DOHH2 (cell line): ENCODE data around the gene CNN2.

Experiments used
- H3F3A ChIP-seq: fragments of 200-600 bp; sonication (generic), shearing (Covaris generic); 2 replicates; pipeline ENCODE4 v1.6.0; 2016; ENCODE audit warnings: antibody characterized with exemption, mild to moderate bottlenecking; ENCODE audit not compliant: control insufficient read depth, insufficient read depth
- H3K27ac ChIP-seq: fragments of 200-600 bp; sonication (generic); 2 replicates; pipeline ENCODE4 v1.5.1; 2014; ENCODE audit warnings: low read depth, mild to moderate bottlenecking, low read length, moderate library complexity
- H3K27me3 ChIP-seq: fragments of 200-600 bp; sonication (generic); 2 replicates; pipeline ENCODE4 v1.6.1; 2014; ENCODE audit warnings: mild to moderate bottlenecking, low read length, mixed read lengths; ENCODE audit not compliant: control insufficient read depth
- H3K36me3 ChIP-seq: fragments of 200-600 bp; sonication (generic); 2 replicates; pipeline ENCODE4 v1.6.1; 2014; ENCODE audit warnings: mild to moderate bottlenecking, low read length, moderate library complexity, mixed read lengths; ENCODE audit not compliant: control insufficient read depth
- H3K4me1 ChIP-seq: fragments of 200-600 bp; sonication (generic); 2 replicates; pipeline ENCODE4 v1.6.1; 2014; ENCODE audit warnings: mild to moderate bottlenecking, low read length, mixed read lengths; ENCODE audit not compliant: control insufficient read depth
- H3K4me2 ChIP-seq: fragments of 200-600 bp; sonication (generic); 2 replicates; pipeline ENCODE4 v1.6.0; 2014; ENCODE audit warnings: mild to moderate bottlenecking, low read length, moderate library complexity
- H3K4me3 ChIP-seq: fragments of 200-600 bp; sonication (generic); 2 replicates; pipeline ENCODE4 v1.5.1; 2014; ENCODE audit warnings: mild to moderate bottlenecking, low read length, mixed read lengths
- H3K79me2 ChIP-seq: fragments of 200-600 bp; sonication (generic); 2 replicates; pipeline ENCODE4 v1.6.1; 2014; ENCODE audit warnings: mild to moderate bottlenecking, low read length, mixed read lengths; ENCODE audit not compliant: control insufficient read depth
- H3K9me2 ChIP-seq: fragments of 200-600 bp; sonication (generic); replicated peaks from 2 replicates; pipeline ENCODE4 v1.6.1; 2014; ENCODE audit warnings: mild to moderate bottlenecking, low read length, mixed read lengths; ENCODE audit not compliant: control insufficient read depth
- H3K9me3 ChIP-seq: fragments of 200-600 bp; sonication (generic); 2 replicates; pipeline ENCODE4 v1.6.1; 2014; ENCODE audit warnings: antibody characterized with exemption, low read length, mixed read lengths; ENCODE audit not compliant: control insufficient read depth, insufficient read depth
- H4K20me1 ChIP-seq: fragments of 200-600 bp; sonication (generic); 2 replicates; pipeline ENCODE4 v1.6.0; 2014; ENCODE audit warnings: low read depth, mild to moderate bottlenecking, antibody characterized with exemption, low read length, moderate library complexity; ENCODE audit not compliant: control insufficient read depth, insufficient read depth
- CTCF ChIP-seq: fragments of 200-600 bp; sonication (generic); IDR thresholded peaks from one replicate; pipeline ENCODE4 v1.5.1; 2014; ENCODE audit warnings: antibody characterized with exemption, mild to moderate bottlenecking, low read depth, low read length; ENCODE audit not compliant: poor library complexity, severe bottlenecking
- EZH2phosphoT487 ChIP-seq: fragments of 200-600 bp; sonication (generic); IDR thresholded peaks from 2 replicates; pipeline ENCODE4 v1.6.1; 2017; ENCODE audit warnings: borderline replicate concordance, mild to moderate bottlenecking, antibody characterized with exemption, low read length, moderate library complexity, mixed read lengths

Gene CNN2

GRCh38 chr19:1070576-1070930 lies 44.1 kb downstream of the CNN2 start:
- Histone ChIP-seq H3K27me3 (no peaks in the 10 kb centered on the region), H3K9me2 (no peaks in the 10 kb centered on the region), H4K20me1 (no peaks in the 10 kb centered on the region), H3K27ac (no peak overlapping the region), H3F3A (peaks cover 19% of the 10 kb centered on the region), H3K9me3 (no peaks in the 10 kb centered on the region), H3K4me2 (no peak overlapping the region), H3K4me3 (no peak overlapping the region), H3K79me2 (peaks cover 65% of the 10 kb centered on the region), H3K4me1 (peaks cover 51% of the 10 kb centered on the region), H3K36me3 (peaks cover 49% of the 10 kb centered on the region)
- TF ChIP-seq EZH2phosphoT487 (no peak), CTCF (no peak)

- Histone ChIP-seq H3K27ac (no peak overlapping the region), H3K9me3 (no peaks in the 10 kb centered on the region), H3K4me1 (peaks cover 54% of the 10 kb centered on the region), H3F3A (peaks cover 23% of the 10 kb centered on the region), H3K27me3 (no peaks in the 10 kb centered on the region), H3K9me2 (no peaks in the 10 kb centered on the region), H3K79me2 (peaks cover 71% of the 10 kb centered on the region), H3K4me3 (no peak overlapping the region), H3K4me2 (no peak overlapping the region), H4K20me1 (no peaks in the 10 kb centered on the region), H3K36me3 (peaks cover 55% of the 10 kb centered on the region)
- TF ChIP-seq EZH2phosphoT487 = no peak
- TF ChIP-seq CTCF = no peak
Observed at GRCh38 chr19:1070931-1071791, 44.8 kb downstream of the CNN2 start.

- Histone ChIP-seq H4K20me1 (no peaks in the 10 kb centered on the region), H3K9me3 (no peaks in the 10 kb centered on the region), H3K79me2 (peaks cover 74% of the 10 kb centered on the region), H3F3A (peaks cover 30% of the 10 kb centered on the region), H3K36me3 (peaks cover 64% of the 10 kb centered on the region), H3K4me1 (peaks cover 60% of the 10 kb centered on the region), H3K4me2 (no peak overlapping the region), H3K27me3 (no peaks in the 10 kb centered on the region), H3K9me2 (no peaks in the 10 kb centered on the region), H3K4me3 (no peak overlapping the region), H3K27ac (no peak overlapping the region)
- no peak for TF ChIP-seq CTCF
- no peak for TF ChIP-seq EZH2phosphoT487
Observed at GRCh38 chr19:1072371-1073015, 46.1 kb downstream of the CNN2 start.
